Measurements from ENCODE around the gene KCNMB3. TPM values are rescaled to one million over a fixed set of nuclear protein-coding genes. Genes with fewer than 3 reads are reported as not detected.

Gene KCNMB3
- total and polyA plus RNA-seq, 2 of the 13 experiments (the other 11 are each of a cell fraction or from before 2014, with no cell fraction given), result 4.3 to 7.1 TPM

GRCh38 chr3:179268400-179269051 is 17.6 kb upstream of the KCNMB3 start (continued):
- TF ChIP-seq RERE (CRISPR knock-in tag; IDR thresholded peaks at IDR 0.05; ENCODE audit: low read depth), result no peak

GRCh38 chr3:179266701-179267211 is 15.8 kb upstream of the KCNMB3 start:
- Histone ChIP-seq H3K36me3 (replicated peaks in 1 of 2; ENCODE audit: control insufficient read depth in 1 of 2, insufficient read depth in 2 of 2, low read length in 2 of 2) (no peaks in the 10 kb centered on the region), H3K79me2 (ENCODE audit: insufficient read depth, low read length) (no peaks in the 10 kb centered on the region), H3K9ac (ENCODE audit: insufficient read depth, low read depth, low read length) (no peak overlapping the region), H2AFZ (ENCODE audit: low read length) (no peak overlapping the region), H4K20me1 (ENCODE audit: insufficient read depth, low read length) (no peaks in the 10 kb centered on the region), H3K4me3 (replicated peaks in 1 of 3; ENCODE audit: insufficient read depth in 1 of 3, low read depth in 2 of 3, low read length in 3 of 3) (no peak overlapping the region), H3K4me2 (ENCODE audit: low read depth, low read length) (no peak overlapping the region), H3K4me1 (ENCODE audit: insufficient read depth, low read length) (peaks cover 23% of the 10 kb centered on the region), H3K9me3 (ENCODE audit: low read length) (no peaks in the 10 kb centered on the region), H3K27me3 (ENCODE audit: control insufficient read depth in 1 of 2, insufficient read depth in 2 of 2, low read length in 2 of 2) (no peaks in the 10 kb centered on the region; a peak in 1 of 5 replicates), H3K27ac (ENCODE audit: extremely low read length, insufficient read depth, low read length) (no peak overlapping the region)
- intact Hi-C loops (cut with micrococcal nuclease; ENCODE audit: unreplicated experiment), result no loop called here
- ATAC-seq, result no peak
- POLR2A ChIA-PET, result no interaction called here
- no TSS peak for BruUV-seq (replicated peaks)
- 70% methylated on average over 21 of the region's 21 CpGs for WGBS (ENCODE audit: low lambda C conversion rate)
- DNase-seq (ENCODE audit: low spot score), result no peak
- CTCF ChIA-PET (ENCODE audit: low intra/inter-chr PET ratio, low total read pairs), result no interaction called here
- in situ Hi-C loops (cut with HindIII; ENCODE audit: extremely low pct_ligation_motif_present, low pct_unique_long_range_greater_than_20kb), result no loop called here
- FAIRE-seq, result no peak
- no peak for TF ChIP-seq GABPA (IDR thresholded peaks at IDR 0.05; ENCODE audit: low read depth, low read length)
- TF ChIP-seq GABPA (CRISPR knock-in tag; IDR thresholded peaks at IDR 0.05; ENCODE audit: low read depth), result no peak
- TF ChIP-seq GATA4 (IDR thresholded peaks at IDR 0.05; ENCODE audit: borderline replicate concordance, low read depth), result no peak
- no peak for TF ChIP-seq CENPBD1 (CRISPR knock-in tag; IDR thresholded peaks at IDR 0.05; ENCODE audit: borderline replicate concordance, low read depth)
- no peak for TF ChIP-seq E2F5 (CRISPR knock-in tag; conservative IDR thresholded peaks at IDR 0.05)
- TF ChIP-seq ZNF572 (CRISPR knock-in tag; IDR thresholded peaks at IDR 0.05), result no peak
- TF ChIP-seq ETV6 (CRISPR knock-in tag; conservative IDR thresholded peaks at IDR 0.05), result no peak
- TF ChIP-seq NKX3-1 (CRISPR knock-in tag; IDR thresholded peaks at IDR 0.05), result no peak
- TF ChIP-seq SALL2 (CRISPR knock-in tag; IDR thresholded peaks at IDR 0.05), result no peak
- no peak for TF ChIP-seq HMGXB4 (CRISPR knock-in tag; IDR thresholded peaks at IDR 0.05; ENCODE audit: borderline replicate concordance in 1 of 2, low read depth in 1 of 2)

Measured in HepG2 (cell line).